Measurements from ENCODE around the gene TGFBR1.

GRCh38 chr9:99192786-99193465 is 88.0 kb downstream of the TGFBR1 start:
- TF ChIP-seq POLR2AphosphoS5 (IDR thresholded peaks at IDR 0.05; ENCODE audit: borderline replicate concordance, low read depth, low read length) (no peak), FOXP2 (optimal IDR thresholded peaks at IDR 0.05; ENCODE audit: control extremely low read depth, extremely low read length, insufficient read depth) (no peak)
